GM19240 (cell line): ENCODE data around the gene KLLN.
"Not testable (repeated sequence)": the region's sequence is repeated elsewhere in the genome, so short reads cannot be mapped to it uniquely, and the experiment has no call there.

Source experiments
- DNase-seq: peaks from one replicate; pipeline ENCODE4 v3.0.0; 2011; ENCODE audit warnings: low spot score; ENCODE audit not compliant: insufficient read length

KLLN gene

GRCh38 chr10:87866412-87866974 is 3.2 kb upstream of the KLLN start:
- no peak for DNase-seq

- DNase-seq, result no peak
These were observed 2.0 kb upstream of the KLLN start for GRCh38 chr10:87865241-87865881.

DNA sequence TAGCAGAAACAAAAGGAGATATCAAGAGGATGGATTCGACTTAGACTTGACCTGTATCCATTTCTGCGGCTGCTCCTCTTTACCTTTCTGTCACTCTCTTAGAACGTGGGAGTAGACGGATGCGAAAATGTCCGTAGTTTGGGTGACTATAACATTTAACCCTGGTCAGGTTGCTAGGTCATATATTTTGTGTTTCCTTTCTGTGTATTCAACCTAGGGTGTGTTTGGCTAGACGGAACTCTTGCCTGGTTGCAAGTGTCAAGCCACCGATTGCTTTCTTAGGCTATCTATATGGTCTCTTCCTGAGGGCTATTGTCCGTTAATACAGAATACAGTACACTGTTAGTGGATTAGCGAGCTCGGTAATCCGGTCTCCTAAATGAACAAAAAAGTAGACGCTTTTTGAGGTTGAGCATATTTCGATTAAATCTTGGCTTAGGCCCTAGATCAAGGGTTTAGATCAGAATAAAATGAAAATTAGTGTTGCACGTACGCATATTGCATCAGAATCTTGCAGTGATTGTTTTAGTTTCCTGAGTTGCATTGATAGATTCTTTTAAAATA is 1.2 kb upstream of the KLLN start:
- no peak for DNase-seq

- DNase-seq, result not testable (repeated sequence)
These were observed 690 bp upstream of the KLLN start for GRCh38 chr10:87863951-87864495.

DNA sequence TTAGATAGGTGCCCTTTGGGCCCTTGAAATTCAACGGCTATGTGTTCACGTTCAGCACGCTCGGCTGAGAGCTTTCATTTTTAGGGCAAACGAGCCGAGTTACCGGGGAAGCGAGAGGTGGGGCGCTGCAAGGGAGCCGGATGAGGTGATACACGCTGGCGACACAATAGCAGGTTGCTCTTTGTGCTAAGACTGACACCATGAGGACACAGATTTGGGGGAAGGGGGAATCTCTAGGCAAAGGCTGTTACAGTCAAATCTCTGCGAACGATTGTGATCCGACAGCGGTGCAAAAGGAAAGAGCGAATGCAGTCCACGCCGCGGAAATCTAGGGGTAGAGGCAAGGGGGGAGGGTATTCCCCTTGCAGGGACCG is 667 bp downstream of the KLLN start:
- no peak for DNase-seq

DNA sequence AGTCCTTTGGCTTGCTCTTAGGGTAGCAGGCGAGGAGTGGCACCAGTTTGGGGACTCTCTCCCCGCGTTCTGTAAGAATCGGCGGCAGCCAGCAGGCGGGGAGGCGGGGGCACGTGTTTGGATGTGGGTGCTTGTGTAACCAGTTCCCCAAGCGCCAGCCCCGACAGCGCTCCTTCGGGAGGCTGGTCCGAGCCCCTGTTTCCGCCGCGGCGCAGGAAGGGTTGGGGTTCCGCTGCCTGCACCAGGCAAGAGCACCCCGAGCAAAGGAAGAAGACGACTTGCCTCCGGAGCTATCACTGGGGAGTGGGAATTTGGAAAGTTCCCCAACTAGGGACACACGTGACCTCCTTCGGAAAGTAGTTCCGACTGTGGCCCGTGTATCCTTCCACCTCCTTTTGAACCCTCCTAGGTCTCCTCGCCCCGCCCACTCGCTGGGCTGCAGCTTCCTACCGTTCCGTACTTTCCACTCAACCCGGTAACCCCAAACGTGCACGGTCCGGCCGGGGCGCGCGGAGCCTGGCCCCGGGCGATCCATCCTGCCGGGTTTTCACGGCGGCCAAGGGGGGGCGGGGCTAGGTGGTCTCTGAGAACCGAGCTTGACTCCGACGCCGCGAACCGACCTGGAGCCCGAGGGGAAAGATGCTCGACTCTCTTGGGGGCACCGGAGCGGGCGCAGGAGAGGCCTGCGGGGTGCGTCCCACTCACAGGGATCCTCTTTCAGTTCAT is 1.2 kb downstream of the KLLN start:
- DNase-seq, result peak; percentile 45

- peak; percentile 11 for DNase-seq
These were observed 1.8 kb downstream of the KLLN start for GRCh38 chr10:87861566-87861952.

GRCh38 chr10:87860816-87861403 is 2.4 kb downstream of the KLLN start:
- no peak for DNase-seq

DNA sequence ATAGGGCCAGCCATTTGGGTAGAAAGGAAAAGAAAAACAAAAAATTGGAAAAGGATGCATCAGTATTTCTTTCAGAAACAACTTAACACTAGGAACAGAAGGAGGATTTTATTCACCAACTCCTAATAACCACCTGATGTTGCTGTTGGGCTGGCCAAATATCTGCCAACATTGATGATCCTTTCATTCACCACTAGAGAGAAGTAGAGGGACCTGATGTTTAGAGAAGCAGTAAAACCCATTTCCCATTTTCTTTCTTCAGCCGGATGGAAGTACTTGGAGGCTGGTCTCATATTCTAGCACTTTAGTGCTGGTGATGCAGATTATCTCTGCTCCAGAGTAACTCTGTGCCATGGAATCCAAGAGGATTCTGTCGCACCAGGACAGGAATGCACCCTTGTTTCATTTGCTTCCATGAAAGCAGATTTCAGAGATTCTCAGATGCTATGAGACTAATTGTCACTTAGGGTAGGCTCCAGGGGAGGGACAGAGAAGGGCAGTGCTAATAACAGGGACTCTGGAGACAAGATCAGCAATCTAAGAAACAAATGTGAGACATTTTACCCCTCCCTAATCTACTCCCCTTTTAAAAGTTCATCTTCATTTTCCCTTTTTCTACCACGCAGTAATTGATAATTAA is 3.1 kb downstream of the KLLN start:
- DNase-seq, result no peak

- not testable (repeated sequence) for DNase-seq
These were observed 7.7 kb downstream of the KLLN start for GRCh38 chr10:87855665-87856064.

DNA sequence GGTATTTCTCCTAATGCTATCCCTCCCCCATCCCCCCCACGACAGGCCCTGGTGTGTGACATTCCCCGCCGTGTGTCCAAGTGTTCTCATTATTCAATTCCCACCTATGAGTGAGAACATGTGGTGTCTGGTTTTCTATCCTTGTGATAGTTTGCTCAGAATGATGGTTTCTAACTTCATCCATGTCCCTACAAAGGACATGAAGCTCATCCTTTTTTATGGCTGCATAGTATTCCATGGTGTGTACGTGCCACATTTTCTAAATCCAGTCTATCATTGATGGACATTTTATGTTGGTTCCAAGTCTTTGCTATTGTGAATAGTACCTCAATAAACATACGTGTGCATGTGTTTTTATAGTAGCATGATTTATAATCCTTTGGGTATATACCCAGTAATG is 8.1 kb downstream of the KLLN start:
- DNase-seq, result not testable (repeated sequence)

DNA sequence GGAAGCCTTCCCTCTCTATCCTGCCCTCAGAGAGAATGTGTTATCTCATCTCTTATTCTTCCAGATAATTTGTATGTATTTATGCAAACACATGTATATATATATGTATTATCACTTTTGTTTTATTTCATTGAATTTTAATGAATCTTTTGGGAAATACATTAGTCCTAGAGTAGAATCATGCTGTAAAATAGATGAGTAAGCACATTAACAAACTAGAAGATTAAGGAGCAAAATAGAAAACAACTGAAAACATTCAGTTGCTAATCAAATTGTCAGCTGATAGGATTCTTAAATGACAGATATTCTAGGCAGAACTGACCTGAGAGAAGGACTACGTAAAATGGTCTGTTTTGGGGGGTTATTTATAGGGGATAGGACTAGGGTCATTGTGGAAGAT is 11.2 kb downstream of the KLLN start:
- no peak for DNase-seq

DNA sequence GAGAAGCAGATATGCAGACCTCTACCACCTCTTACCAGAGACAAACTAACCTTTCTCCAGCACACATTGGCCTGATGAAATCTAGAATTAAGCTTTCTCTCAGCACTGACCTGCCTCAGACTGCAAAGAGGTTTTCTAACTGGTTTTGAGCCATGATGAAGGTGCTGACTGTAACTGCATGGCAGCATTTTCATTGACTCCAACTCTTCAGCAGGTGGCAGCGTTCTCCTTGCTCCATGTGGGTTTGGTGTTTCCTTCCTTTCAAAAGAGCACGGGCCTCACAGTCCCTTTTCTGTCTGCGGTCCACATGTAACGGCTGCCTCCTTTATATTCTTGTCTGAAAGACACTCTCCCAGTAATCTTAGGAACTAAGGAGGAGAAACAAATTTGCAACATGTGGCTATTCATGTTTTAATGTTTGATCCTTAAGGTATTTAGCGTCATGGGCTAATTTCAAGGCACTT is 12.6 kb downstream of the KLLN start:
- no peak for DNase-seq

DNA sequence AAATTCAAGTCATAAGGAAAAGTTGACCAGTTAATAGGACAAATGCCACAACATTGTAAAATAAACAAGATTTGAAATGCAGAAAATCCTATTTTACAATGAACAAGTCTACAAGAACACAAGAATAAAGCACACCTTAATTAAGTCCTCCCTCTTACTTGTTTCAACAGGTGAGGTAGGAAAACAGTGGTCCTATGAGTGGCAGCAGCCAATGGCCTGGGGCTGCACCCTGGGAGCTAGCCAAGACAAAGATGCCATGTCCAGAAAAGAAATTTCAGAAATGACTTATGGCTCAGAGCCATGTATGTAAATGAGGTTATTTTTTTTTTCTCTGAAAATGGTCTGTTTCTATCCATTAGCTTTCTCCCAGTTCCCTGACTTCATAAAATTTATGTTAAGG is 14.3 kb downstream of the KLLN start:
- DNase-seq, result no peak

- DNase-seq, result no peak
These were observed 15.8 kb downstream of the KLLN start for GRCh38 chr10:87847550-87847949.

DNA sequence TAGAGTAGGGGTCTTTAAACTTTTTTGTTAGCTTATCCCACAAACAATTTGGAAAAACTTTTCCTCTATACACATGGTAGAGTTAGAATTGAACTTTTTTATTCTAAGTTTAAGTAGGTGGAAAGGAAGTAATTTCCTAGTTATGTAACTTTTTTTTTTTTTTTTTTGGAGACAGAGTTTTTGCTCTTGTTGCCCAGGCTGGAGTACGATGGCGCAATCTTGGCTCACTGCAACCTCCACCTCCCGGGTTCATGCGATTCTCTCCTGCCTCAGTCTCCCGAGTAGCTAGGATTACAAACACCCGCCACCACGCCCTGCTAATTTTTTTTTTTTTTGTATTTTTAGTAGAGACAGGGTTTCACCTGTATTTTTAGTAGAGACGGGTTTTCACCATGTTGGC is 16.6 kb downstream of the KLLN start:
- not testable (repeated sequence) for DNase-seq

DNA sequence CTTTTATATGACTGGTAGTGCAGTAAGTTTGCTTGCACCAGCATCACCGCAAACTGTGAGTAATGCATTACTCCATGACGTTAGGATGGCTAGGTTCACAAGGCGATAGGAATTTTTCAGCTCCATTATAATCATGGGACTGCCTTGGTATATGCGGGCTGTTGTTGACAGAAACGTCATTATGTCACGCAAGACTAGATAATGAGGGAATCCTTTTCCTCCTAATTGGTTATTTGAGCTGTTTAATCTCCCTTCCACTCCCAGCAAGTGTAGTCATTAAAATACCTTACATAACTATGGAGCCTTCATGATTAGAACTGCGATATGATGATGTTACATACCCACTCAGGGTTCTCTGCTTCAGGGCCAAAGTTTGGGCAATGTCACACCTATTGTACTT is 17.3 kb downstream of the KLLN start:
- no peak for DNase-seq

GRCh38 chr10:87845624-87845998 is 17.7 kb downstream of the KLLN start:
- DNase-seq, result no peak

GRCh38 chr10:87844837-87845623 is 18.3 kb downstream of the KLLN start:
- no peak for DNase-seq

DNA sequence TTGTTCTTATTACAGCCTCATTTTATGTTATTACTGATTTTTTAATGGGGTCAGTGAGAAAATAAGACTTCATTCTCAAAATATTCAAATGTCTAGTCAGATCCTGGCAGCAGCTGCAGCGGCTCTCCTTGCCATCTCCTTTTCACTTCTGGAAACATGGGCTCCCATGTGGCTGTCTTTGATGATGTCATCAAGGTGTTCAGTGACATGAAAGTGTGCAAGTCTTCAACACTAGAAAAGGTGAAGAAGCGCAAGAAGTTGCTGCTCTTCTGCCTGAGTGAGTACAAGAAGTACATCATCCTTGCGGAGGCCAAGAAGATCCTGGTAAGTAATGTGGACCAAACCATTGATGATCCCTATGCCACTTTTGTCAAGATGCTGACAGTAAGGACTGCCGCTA is 19.6 kb downstream of the KLLN start:
- no peak for DNase-seq
